OCI-LY1 (cell line): Measurements from ENCODE around the gene CYP2W1.
A peak's percentile ranks its signal among the peaks of the same experiment; 100 is the strongest.

Experiments used
- H2AFZ ChIP-seq: fragments of 200-600 bp; sonication (generic), shearing (Covaris generic); 2 replicates; pipeline ENCODE4 v1.6.0; 2014; ENCODE audit warnings: antibody characterized with exemption, mild to moderate bottlenecking, low read length
- H3F3A ChIP-seq: fragments of 200-600 bp; sonication (generic), shearing (Covaris generic); 2 replicates; pipeline ENCODE4 v1.6.0; 2014; ENCODE audit warnings: mild to moderate bottlenecking, antibody characterized with exemption, low read length, moderate library complexity; ENCODE audit not compliant: insufficient read depth
- H3K27ac ChIP-seq: fragments of 200-600 bp; sonication (generic); 2 replicates; pipeline ENCODE4 v1.5.1; 2014; ENCODE audit warnings: low read length, mixed run types, mild to moderate bottlenecking, low read depth; ENCODE audit not compliant: poor library complexity, severe bottlenecking
- H3K27me3 ChIP-seq: fragments of 200-600 bp; sonication (generic); 2 replicates; pipeline ENCODE4 v1.6.0; 2014; ENCODE audit warnings: antibody characterized with exemption, mild to moderate bottlenecking, low read length, moderate library complexity; ENCODE audit not compliant: insufficient read depth
- H3K36me3 ChIP-seq: fragments of 200-600 bp; sonication (generic); 2 replicates; pipeline ENCODE4 v1.6.1; 2014; ENCODE audit warnings: mild to moderate bottlenecking, antibody characterized with exemption, low read length, moderate library complexity, mixed read lengths; ENCODE audit not compliant: insufficient read depth
- H3K4me1 ChIP-seq: fragments of 200-600 bp; sonication (generic); 2 replicates; pipeline ENCODE4 v1.5.1; 2014; ENCODE audit warnings: mild to moderate bottlenecking, low read length, moderate library complexity; ENCODE audit not compliant: insufficient read depth, severe bottlenecking
- H3K4me2 ChIP-seq: fragments of 200-600 bp; sonication (generic), shearing (Covaris generic); 2 replicates; pipeline ENCODE4 v1.6.1; 2014; ENCODE audit warnings: low read length
- H3K4me3 ChIP-seq: fragments of 200-600 bp; sonication (generic); 2 replicates; pipeline ENCODE4 v1.5.1; 2014; ENCODE audit warnings: low read length, low read depth, mild to moderate bottlenecking, mixed read lengths; ENCODE audit not compliant: poor library complexity, severe bottlenecking
- H3K79me2 ChIP-seq: fragments of 200-600 bp; shearing (Covaris generic); 2 replicates; pipeline ENCODE4 v1.6.1; 2016; ENCODE audit warnings: mixed run types, low read length, mixed read lengths; ENCODE audit not compliant: insufficient read depth
- H3K9ac ChIP-seq: fragments of 200-600 bp; sonication (generic), shearing (Covaris generic); 2 replicates; pipeline ENCODE4 v1.6.1; 2014; ENCODE audit warnings: mild to moderate bottlenecking, low read length, mixed read lengths
- H3K9me2 ChIP-seq: fragments of 200-600 bp; sonication (generic), shearing (Covaris generic); 2 replicates; pipeline ENCODE4 v1.6.1; 2014; ENCODE audit warnings: low read depth, mild to moderate bottlenecking, low read length, mixed read lengths
- H3K9me3 ChIP-seq: fragments of 200-600 bp; shearing (Covaris generic); 2 replicates; pipeline ENCODE4 v1.6.1; 2014; ENCODE audit warnings: low read length, mixed read lengths
- H4K20me1 ChIP-seq: fragments of 200-600 bp; sonication (generic), shearing (Covaris generic); 2 replicates; pipeline ENCODE4 v1.6.0; 2016; ENCODE audit warnings: mild to moderate bottlenecking, low read length; ENCODE audit not compliant: insufficient read depth
- CTCF ChIP-seq: fragments of 200-600 bp; sonication (generic), shearing (Covaris generic); IDR thresholded peaks from 2 replicates; pipeline ENCODE4 v1.5.1; 2017; ENCODE audit warnings: mild to moderate bottlenecking, antibody characterized with exemption, low read length, moderate library complexity, mixed read lengths
- EZH2 ChIP-seq: fragments of 200-600 bp; sonication (generic), shearing (Covaris generic); IDR thresholded peaks from 2 replicates; pipeline ENCODE4 v1.8.0; 2017; ENCODE audit warnings: borderline replicate concordance, mixed run types, mild to moderate bottlenecking, antibody characterized with exemption, low read length, moderate library complexity, mixed read lengths

CYP2W1 gene

DNA sequence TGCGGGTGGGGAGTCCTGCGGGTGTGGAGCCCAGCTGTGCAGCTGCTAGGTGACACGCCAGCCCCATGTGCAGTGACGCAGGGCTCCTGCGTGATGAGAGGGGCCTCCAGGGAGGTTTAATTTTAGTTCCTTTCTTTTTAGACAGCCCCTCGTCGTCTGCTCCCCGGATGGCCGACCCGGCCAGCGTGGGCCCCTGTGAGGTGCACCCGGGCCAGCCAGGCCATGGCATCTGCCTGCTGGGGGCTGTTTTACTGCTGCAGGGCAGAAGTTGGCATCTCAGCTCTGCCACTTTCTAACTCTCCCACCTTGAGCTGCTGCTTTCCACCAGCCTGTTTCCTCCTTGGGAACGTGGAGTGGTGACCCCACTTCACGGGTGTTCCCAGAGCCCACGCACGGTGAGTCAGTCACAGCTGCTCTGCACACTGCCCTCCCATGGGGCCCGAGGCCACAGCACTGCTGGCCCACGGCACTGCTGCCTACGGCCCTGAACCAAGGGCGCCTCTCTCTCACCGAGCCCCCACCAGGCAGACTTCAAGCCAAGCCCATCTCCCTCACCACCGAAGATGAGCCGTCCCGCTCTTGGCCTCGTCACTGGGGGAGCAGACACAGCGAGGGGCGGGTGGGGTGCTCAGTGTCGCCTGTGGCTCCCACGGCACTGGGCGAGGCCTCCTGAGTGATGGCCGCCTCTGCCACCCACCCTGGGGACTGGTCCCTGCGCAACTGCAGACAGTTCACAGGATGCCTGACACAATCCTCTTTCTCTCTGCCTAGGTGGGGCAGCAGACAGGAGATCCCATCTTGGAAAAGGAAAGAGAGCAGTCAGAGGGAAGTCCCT is 21.3 kb downstream of the CYP2W1 start:
- Histone ChIP-seq H3K9ac (peak overlapping the region; percentile 6; the same call in 1 of the 2 replicates), H4K20me1 (no peaks in the 10 kb centered on the region), H2AFZ (no peak overlapping the region), H3K4me3 (no peak overlapping the region), H3K4me2 (no peak overlapping the region; the same call in 1 of the 2 replicates), H3K9me3 (no peaks in the 10 kb centered on the region), H3K79me2 (no peaks in the 10 kb centered on the region), H3K27me3 (no peaks in the 10 kb centered on the region), H3F3A (no peaks in the 10 kb centered on the region; the same call in 1 of the 2 replicates), H3K4me1 (peaks cover 35% of the 10 kb centered on the region), H3K36me3 (peaks cover 11% of the 10 kb centered on the region; the same call in 1 of the 2 replicates), H3K27ac (peak overlapping the region; percentile 15), H3K9me2 (no peaks in the 10 kb centered on the region)
- TF ChIP-seq EZH2 = no peak
- no peak for TF ChIP-seq CTCF

DNA sequence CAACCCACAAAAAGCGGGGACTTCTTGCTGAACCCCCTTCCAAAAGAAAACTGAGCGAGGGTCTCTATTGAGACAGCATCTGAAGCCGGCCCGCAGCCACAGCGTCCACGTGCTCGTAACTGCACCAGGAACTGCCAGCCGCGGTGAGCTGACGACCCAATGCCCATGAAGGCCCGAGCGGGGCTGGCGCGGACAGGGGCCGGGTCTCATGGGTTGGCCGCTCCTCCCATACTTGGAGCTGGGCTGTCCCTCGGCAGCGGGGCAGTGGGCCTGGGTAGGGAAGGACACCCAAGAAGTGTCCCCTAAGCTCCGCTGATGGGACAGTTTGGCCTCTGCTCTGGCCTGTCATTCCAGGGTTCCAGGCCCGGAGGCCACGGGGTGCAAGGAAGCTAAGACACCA is 22.3 kb downstream of the CYP2W1 start:
- no peaks in the 10 kb centered on the region for H4K20me1 ChIP-seq
- no peaks in the 10 kb centered on the region for H3K27me3 ChIP-seq
- H3K9me2 ChIP-seq = no peaks in the 10 kb centered on the region
- H3K27ac ChIP-seq = no peak overlapping the region
- TF ChIP-seq EZH2 (no peak), CTCF (no peak)
- no peaks in the 10 kb centered on the region for H3K9me3 ChIP-seq
- no peak overlapping the region for H3K4me3 ChIP-seq
- H2AFZ ChIP-seq = no peak overlapping the region
- no peak overlapping the region for H3K9ac ChIP-seq
- no peak overlapping the region for H3K4me2 ChIP-seq
- H3K79me2 ChIP-seq = no peaks in the 10 kb centered on the region
- peaks cover 18% of the 10 kb centered on the region; the same call in 1 of the 2 replicates for H3K36me3 ChIP-seq
- no peaks in the 10 kb centered on the region; the same call in 1 of the 2 replicates for H3F3A ChIP-seq
- peaks cover 25% of the 10 kb centered on the region for H3K4me1 ChIP-seq

DNA sequence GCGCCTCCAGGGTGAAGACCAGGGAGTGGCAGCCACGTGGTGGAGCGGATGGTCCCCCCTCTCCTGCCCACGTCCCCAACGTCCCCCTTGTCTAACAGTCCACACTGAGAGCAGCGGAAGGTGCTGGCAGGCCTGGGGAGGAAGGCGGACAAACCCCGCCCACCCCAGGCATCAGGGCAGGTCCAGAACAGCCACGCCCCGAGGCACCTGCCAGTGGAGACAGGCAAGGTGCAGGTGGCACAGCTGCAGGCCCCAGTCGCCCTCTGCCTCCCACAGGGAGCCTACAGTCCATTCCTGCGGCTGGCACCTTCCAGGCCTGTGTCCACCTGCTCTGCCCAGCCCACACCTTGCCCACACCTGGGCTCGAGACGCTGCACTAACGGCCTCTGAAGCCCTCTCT is 24.9 kb downstream of the CYP2W1 start:
- Histone ChIP-seq H3K27me3 (no peaks in the 10 kb centered on the region), H3K9me2 (no peaks in the 10 kb centered on the region), H3K4me2 (no peak overlapping the region; the same call in 1 of the 2 replicates), H2AFZ (no peak overlapping the region), H3K79me2 (no peaks in the 10 kb centered on the region), H3K36me3 (peaks cover 18% of the 10 kb centered on the region; the same call in 1 of the 2 replicates), H3K9ac (no peak overlapping the region), H3K4me1 (peaks cover 12% of the 10 kb centered on the region), H3K4me3 (no peak overlapping the region), H3K27ac (peak overlapping the region; percentile 37), H4K20me1 (no peaks in the 10 kb centered on the region), H3K9me3 (no peaks in the 10 kb centered on the region), H3F3A (no peaks in the 10 kb centered on the region)
- TF ChIP-seq EZH2 (no peak), CTCF (no peak)
